SU-DHL-6 (cell line): ENCODE measurements around the gene TBATA.

Experiments used
- EZH2phosphoT487 ChIP-seq: fragments of 200-600 bp; sonication (generic), shearing (Covaris generic); conservative IDR thresholded peaks from 2 replicates; pipeline ENCODE4 v1.6.1; 2018; ENCODE audit warnings: mild to moderate bottlenecking, antibody characterized with exemption, low read length, moderate library complexity, mixed read lengths
- TF ChIP-seq, protein P1 (sequence below): fragments of 200-600 bp; sonication (generic); IDR thresholded peaks from one replicate; pipeline ENCODE4 v1.5.1; 2017; ENCODE audit warnings: antibody characterized with exemption, mild to moderate bottlenecking, low read length, moderate library complexity; ENCODE audit not compliant: insufficient read depth, poor library complexity, severe bottlenecking

GRCh38 chr10:70765794-70766594 is 19.2 kb downstream of the TBATA start:
- TF ChIP-seq, protein P1, sequence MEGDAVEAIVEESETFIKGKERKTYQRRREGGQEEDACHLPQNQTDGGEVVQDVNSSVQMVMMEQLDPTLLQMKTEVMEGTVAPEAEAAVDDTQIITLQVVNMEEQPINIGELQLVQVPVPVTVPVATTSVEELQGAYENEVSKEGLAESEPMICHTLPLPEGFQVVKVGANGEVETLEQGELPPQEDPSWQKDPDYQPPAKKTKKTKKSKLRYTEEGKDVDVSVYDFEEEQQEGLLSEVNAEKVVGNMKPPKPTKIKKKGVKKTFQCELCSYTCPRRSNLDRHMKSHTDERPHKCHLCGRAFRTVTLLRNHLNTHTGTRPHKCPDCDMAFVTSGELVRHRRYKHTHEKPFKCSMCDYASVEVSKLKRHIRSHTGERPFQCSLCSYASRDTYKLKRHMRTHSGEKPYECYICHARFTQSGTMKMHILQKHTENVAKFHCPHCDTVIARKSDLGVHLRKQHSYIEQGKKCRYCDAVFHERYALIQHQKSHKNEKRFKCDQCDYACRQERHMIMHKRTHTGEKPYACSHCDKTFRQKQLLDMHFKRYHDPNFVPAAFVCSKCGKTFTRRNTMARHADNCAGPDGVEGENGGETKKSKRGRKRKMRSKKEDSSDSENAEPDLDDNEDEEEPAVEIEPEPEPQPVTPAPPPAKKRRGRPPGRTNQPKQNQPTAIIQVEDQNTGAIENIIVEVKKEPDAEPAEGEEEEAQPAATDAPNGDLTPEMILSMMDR = no peak
- TF ChIP-seq EZH2phosphoT487 = no peak
